ENCODE results near the gene SLC25A22. TPM values are rescaled to one million over a fixed set of nuclear protein-coding genes. Genes with fewer than 3 reads are reported as not detected.

The SLC25A22 gene
- total RNA-seq = 14.0 and 23.4 TPM in 2 replicates

DNA sequence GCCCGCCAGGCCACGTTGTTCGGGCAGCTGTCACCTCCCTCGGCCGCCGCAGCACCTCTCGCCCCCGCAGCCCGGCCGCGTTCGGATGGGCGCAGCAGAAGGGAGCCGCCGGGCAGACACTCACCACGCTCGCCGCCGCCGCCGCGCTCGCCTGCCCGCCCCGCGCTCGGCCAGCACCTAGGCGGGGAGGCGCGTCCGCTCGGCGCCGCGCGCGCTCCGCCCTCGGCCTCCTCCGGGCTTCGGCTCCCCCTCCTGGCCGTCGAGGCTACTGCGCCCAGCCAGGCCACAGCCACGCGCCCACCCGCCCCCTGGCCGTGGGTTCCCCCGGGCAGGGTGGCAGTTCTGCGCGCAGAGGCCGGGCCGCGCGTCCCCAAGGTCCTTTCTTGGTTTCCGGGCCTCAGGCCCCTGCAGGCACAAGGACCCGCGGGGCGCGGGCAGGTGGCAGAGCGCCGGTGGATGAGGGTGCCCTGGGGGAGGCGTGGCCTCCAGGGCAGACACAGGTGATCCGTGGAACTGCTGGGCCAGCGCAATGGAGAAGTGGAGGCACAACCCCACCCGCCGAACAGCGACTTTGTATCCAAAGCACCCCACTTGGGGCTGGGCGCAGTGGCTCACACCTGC, at the start of gene SLC25A22:
SLC25A22 (minus strand) TSS at position 189 of the 621 bp plus-strand sequence. CDS start 3,275 bp downstream, outside the sequence.

DNA sequence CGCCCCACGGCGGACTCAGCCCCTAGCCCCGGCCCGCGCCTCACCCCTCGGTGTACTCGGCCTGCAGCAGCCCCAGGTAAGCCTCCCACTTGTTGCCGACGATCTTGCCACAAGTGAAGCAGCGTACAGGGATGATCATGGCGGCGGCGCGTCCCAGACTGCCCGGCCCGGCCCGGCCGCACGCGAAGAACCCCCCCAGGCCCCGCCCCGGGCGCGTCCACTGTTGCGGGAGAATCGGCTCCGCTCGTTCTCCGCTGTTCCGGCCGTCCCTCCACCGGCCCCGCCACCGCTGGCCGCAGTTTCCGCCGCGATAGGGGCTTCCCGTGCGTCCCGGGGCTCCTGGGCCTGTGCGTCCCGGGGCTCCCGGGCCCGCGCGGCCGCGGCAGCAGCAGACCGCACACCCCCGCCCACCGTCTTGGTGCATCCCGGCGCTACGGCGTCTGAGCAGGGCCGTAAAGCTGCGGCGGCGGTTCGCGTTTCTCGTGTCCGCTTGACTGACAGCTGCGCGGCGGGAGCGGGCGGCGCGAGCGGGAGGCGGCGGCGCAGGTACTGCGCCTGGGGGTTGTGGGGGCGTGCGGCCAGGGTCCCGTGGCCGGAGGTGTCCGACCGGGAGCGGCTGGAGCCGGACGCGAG, 44.4 kb upstream of the SLC25A22 start, which contains the start of the genes POLR2L and TSPAN4:
POLR2L (minus strand) TSS at position 160 of the 633 bp plus-strand sequence; CDS start at position 139, 21 bp downstream.
TSPAN4 (plus strand) TSS at position 483 of the 633 bp plus-strand sequence. CDS start 7,453 bp downstream, outside the sequence.

DNA sequence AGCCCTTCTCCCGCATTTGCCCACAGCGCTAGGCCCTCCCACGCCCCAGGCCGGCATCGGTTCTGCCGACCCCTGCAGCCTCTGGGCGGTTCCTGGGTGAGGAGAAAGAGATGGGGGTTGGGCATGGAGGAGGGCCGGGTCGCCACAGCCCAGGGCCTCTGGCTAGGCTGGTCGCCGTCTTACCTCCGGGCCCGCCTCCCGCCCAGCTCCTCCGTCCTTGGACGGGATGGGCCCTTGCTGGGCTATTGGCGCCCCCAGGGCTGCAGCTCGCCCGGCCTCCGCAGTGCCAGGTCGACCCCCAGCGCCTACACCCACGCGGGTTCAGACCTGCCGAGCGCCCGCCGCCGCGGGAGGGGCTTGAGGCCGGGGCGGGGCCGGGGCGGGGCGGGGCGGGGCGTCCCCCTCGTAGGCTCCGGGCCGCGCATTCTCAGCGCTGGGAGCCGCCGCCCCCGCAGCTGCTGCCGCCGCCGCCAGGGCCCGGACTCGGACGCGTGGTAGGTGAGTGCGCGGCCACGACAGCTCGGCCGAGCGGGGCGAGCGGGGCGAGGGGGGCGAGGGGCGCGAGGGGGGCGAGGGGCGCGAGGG, 34.5 kb upstream of the SLC25A22 start, which contains the start of gene CD151:
CD151 (plus strand) TSS at position 424 of the 585 bp plus-strand sequence. CDS start 3,118 bp downstream, outside the sequence.

DNA sequence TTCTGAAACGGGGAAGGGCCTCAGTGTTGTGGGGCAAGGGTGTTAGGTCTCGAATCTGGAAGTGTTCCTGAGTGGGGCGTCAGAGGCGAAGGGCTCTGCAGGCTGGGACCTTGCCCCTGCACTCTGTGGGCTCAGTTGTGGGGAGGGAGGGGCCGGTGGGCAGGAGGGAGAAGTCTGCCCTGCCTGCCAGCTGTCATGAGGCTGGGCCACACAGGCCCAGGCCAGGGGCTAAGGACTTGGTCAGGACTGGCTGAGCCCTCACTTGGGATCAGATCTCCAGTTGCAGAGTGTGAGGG, 29.8 kb upstream of the SLC25A22 start, which contains the start of gene CRACR2B:
CRACR2B (plus strand) TSS at position 23 of the 296 bp plus-strand sequence. CDS start 689 bp downstream, outside the sequence.

DNA sequence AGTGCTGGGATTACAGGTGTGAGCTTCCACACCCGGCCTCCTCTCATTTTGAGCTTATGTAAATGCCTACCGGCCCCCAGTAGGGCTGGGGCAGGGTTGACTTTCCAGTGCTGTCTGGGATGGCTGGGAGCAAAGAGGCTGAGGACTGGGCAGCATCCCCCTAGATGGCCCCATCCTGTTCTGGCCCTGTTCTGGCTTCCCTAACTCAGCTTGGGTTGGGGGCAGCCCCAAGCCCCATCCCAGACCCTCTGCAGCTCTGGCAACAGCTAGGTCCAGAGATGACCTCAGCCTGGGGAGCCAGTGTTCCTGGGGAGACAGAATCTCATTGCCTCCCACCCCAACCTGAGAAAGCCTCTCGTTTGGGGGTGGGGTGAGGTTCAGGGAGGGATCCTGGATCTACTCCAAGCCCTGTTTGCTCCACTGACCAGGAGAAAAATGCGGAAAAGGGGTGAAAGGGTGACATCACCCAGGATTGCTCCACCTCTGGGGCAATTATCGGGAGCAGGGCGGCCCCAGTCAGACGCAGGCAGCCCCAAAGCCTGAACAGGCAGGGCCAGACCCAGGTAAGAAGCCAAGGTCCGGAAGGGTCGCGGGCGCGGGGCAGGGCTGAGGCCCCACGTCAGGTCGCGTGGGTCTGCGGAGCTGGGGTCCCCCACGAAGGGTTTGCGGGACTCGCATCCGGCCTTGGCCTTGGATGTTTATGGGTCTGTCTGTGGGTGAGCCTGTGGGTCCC, 20.5 kb upstream of the SLC25A22 start, which contains the start of gene PNPLA2:
PNPLA2 (plus strand) TSS at position 519 of the 733 bp plus-strand sequence. CDS start 805 bp downstream, outside the sequence.

DNA sequence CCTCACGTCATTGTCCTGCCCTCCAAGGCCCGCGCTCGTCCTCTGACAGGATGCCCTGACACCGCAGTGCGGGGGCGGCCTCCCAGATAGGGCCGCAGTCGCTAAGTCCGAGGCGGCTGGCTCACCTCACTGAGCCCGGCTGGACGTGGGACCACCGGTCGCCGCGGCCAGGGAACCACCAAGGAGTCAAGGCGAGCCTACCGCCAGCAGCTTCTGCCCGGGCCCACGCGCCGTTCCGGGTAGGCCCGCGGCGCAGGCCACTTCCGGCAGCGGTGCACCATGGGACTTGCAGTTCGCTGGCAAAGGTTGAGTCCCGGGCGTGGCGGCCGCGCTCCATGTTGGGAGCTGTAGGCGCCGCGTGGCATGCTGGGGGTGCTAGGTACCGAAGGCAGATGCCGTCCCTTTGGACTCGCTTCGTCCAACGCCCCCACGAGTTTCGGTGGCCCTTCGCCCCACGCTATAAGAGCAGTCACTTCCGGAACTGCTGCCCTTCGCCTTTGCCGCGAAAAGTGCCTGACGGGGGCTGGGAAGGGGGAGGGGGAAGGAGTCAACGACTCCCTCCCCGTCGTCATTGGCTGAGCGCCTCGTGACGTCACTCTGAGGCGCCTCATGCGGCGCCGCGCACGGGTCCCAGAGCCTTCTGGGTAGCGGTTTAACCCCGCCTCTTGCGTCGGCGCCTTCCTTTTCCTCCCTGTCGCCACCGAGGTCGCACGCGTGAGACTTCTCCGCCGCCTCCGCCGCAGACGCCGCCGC, 11.4 kb upstream of the SLC25A22 start, which contains the start of gene RPLP2:
RPLP2 (plus strand) TSS at position 681 of the 753 bp plus-strand sequence. CDS start 268 bp downstream, outside the sequence.

DNA sequence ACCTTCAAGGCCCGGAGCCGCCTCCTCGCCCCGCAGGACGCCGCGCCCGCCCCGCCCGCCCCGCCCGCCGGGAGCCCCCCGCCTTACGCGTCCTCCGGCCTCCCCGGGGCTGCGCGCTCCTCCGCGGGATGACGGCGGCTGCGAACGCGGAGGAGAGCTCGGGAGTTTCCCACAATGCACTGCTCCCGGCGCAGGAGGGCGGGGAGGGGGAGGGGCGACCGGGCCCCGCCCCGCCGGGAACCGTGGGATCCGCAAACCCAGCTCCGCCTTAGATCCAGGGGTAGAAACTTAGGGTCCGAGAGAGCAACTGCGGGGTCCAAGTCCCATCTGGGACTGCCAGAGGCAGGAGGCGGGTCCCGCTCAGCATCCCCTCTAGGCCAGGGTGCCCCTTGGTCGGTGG, 8.1 kb downstream of the SLC25A22 start, which contains the start of gene CEND1:
CEND1 (minus strand) TSS at position 148 of the 400 bp plus-strand sequence. CDS start 1,514 bp downstream, outside the sequence.

DNA sequence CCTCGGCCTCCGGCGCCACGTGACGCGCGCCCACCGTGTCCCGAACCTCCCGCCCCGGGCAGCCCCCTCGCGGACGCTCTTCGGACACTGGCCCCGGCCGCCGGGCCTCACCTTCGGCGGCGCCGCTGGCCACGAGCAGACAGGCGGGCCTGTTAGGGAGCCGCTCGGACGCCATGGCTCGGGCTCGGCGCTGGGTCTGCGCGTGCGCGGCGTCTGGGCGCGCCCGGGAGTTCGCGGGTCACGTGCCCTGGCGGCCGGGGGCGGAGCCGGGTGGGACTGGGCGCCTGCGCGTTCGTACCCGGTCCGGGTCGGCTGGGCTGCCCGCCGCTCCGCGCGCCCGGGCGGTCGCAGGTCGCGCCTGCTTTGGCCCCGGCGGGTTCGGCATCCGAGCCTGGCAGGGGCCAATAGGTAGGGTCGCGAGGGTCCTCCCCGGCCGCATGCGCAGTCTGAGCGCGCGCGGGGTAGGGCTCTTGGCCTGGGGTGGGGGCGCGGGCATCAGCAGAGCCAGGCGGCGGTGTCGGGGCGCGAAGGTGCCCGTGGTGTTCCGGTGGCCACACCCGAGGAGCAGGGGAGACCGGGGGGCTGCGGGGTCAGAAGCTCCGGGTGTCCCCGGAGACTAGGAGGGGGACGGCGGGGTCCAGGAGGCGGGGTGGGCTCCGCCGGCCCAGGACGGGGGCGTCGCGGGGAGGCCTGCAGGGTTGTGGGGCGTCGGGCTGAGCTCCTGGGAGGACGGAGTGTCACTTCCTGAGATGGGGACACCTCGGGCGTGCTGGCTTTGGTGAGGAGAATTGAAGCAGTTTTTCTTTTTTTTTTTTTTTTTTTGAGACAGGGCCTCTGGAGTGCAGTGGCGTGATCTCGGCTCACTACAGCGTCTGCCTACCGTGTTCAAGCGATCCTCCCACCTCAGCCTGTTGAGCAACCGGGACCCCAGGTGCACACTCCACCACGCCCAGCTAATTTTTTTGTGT, 20.5 kb downstream of the SLC25A22 start, which contains the start of gene GATD1:
GATD1 (minus strand) TSS at position 200 of the 968 bp plus-strand sequence; CDS start at position 175, 25 bp downstream.

DNA sequence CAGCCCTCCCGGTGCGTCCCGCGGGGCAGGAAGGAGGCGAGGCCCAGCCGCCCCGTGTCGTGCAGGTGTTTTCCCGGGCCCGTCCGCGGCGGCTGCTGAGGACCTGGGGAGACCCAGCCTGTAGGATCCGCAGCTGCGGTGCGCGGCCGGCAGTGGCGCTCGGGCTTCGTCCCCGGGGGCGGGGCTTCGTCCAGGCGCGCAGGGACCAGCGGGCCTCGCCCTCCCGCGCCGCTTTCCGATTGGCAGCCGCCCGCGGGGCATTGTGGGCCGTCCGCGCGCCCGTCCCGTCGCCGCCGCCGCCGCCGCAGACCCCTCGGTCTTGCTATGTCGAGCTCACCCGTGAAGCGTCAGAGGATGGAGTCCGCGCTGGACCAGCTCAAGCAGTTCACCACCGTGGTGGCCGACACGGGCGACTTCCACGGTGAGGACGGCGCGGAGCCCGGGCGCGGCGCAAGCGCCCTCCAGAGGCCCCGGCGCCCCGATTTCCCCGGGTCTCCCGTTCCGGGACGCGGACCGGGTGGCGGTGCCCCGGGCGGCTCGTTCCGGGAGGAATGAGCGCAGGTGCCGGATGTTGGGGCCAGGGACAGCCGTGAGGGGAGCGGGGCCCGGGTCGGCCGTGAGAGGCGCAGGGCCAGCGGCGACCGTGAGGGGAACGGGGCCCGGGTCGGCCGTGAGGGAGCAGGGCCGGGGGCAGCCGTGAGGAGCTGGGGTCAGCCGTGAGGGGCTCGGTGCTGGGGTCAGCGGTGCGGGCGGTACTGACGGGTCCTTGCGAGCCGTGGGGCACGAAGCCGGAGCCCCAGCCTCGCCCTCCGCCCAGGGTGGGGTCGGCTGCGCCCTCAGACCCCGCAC, 50.7 kb downstream of the SLC25A22 start, which contains the start of gene TALDO1:
TALDO1 (plus strand) TSS at position 307 of the 849 bp plus-strand sequence; CDS start at position 325, 18 bp downstream.

Other genes starting within 250 kb of the SLC25A22 start
- gene LMNTD2, start 237.5 kb downstream of the SLC25A22 start, total RNA-seq = 0.11 and 0.62 TPM in 2 replicates
- 4.3 and 6.7 TPM in 2 replicates for gene RASSF7, start 237.3 kb downstream of the SLC25A22 start, total RNA-seq
- gene PHRF1, start 221.8 kb downstream of the SLC25A22 start, total RNA-seq = 33.1 and 38.7 TPM in 2 replicates
- 4.5 and 7.4 TPM in 2 replicates for gene IRF7, start 182.3 kb downstream of the SLC25A22 start, total RNA-seq
- not detected in 2 replicates for gene CDHR5, start 173.3 kb downstream of the SLC25A22 start, total RNA-seq
- gene SCT, start 171.1 kb downstream of the SLC25A22 start, total RNA-seq = not detected in 2 replicates
- gene DRD4, start 161.0 kb downstream of the SLC25A22 start, total RNA-seq = 0.11 TPM in 1 of 2 replicates, not detected in the other
- gene DEAF1, start 103.1 kb downstream of the SLC25A22 start, total RNA-seq = 19.9 and 31.0 TPM in 2 replicates
- gene TMEM80, start 102.5 kb downstream of the SLC25A22 start, total RNA-seq = 9.9 and 10.5 TPM in 2 replicates
- gene EPS8L2, start 92.0 kb downstream of the SLC25A22 start, total RNA-seq = 28.1 and 39.4 TPM in 2 replicates
- gene TALDO1, start 50.8 kb downstream of the SLC25A22 start, total RNA-seq = 117 and 152 TPM in 2 replicates
- 28.3 and 31.2 TPM in 2 replicates for gene GATD1, start 20.8 kb downstream of the SLC25A22 start, total RNA-seq
- gene CEND1, start 8.2 kb downstream of the SLC25A22 start, total RNA-seq = 1.00 TPM in 2 replicates
- 11.0 and 11.4 TPM in 2 replicates for gene PIDD1, start 7.0 kb upstream of the SLC25A22 start, total RNA-seq
- gene RPLP2, start 11.7 kb upstream of the SLC25A22 start, total RNA-seq = 143 and 152 TPM in 2 replicates
- 19.1 and 24.9 TPM in 2 replicates for gene PNPLA2, start 20.6 kb upstream of the SLC25A22 start, total RNA-seq
- gene CRACR2B, start 29.6 kb upstream of the SLC25A22 start, total RNA-seq = 1.00 and 1.9 TPM in 2 replicates
- gene CD151, start 34.7 kb upstream of the SLC25A22 start, total RNA-seq = 655 and 749 TPM in 2 replicates
- gene POLR2L, start 44.2 kb upstream of the SLC25A22 start, total RNA-seq = 54.9 and 64.4 TPM in 2 replicates
- gene TSPAN4, start 44.6 kb upstream of the SLC25A22 start, total RNA-seq = 133 and 160 TPM in 2 replicates
- gene CHID1, start 112.5 kb upstream of the SLC25A22 start, total RNA-seq = 44.0 and 67.4 TPM in 2 replicates
- gene AP2A2, start 127.6 kb upstream of the SLC25A22 start, total RNA-seq = 32.4 and 39.2 TPM in 2 replicates
- not detected in 2 replicates for gene MUC6, start 238.4 kb upstream of the SLC25A22 start, total RNA-seq

Measured in uterine smooth muscle cell (primary cell).